Mesothelial cell of epicardium (in vitro differentiated cells): ENCODE measurements around the gene ELK4. TPM values are rescaled to one million over a fixed set of nuclear protein-coding genes. Genes with fewer than 3 reads are reported as not detected.

Source experiments
- DNase-seq, 2 experiments: peaks; one replicate each; pipeline ENCODE4 v3.0.0; 2021; ENCODE audit warnings: low spot score in 2 of 2; ENCODE audit not compliant: unreplicated experiment in 2 of 2
- H3K27ac Mint-ChIP-seq: 2 replicates; pipeline ENCODE4 v1.8.0; 2021; ENCODE audit warnings: mixed read lengths
- H3K27me3 Mint-ChIP-seq: 2 replicates; pipeline ENCODE4 v1.8.0; 2021; ENCODE audit warnings: low read depth, mixed read lengths
- H3K36me3 Mint-ChIP-seq: 2 replicates; pipeline ENCODE4 v1.8.0; 2021; ENCODE audit warnings: mixed read lengths
- H3K4me1 Mint-ChIP-seq: 2 replicates; pipeline ENCODE4 v1.8.0; 2021; ENCODE audit warnings: mixed read lengths
- H3K4me3 Mint-ChIP-seq: 2 replicates; pipeline ENCODE4 v1.8.0; 2021; ENCODE audit warnings: mild to moderate bottlenecking, moderate library complexity, mixed read lengths
- H3K9me3 Mint-ChIP-seq: 2 replicates; pipeline ENCODE4 v1.8.0; 2021; ENCODE audit warnings: mixed read lengths
- total RNA-seq: library from RNA; stranded (reverse); gene quantifications from 3 replicates; pipeline ENCODE4 v1.2.1, GENCODE V29; 2021
- TF ChIP-seq, protein P1 (sequence below): fragments of 200-600 bp; sonication (generic); IDR thresholded peaks from one replicate; pipeline ENCODE4 v1.5.0; 2021; ENCODE audit warnings: antibody characterized with exemption; ENCODE audit not compliant: unreplicated experiment

ELK4 gene, protein sequence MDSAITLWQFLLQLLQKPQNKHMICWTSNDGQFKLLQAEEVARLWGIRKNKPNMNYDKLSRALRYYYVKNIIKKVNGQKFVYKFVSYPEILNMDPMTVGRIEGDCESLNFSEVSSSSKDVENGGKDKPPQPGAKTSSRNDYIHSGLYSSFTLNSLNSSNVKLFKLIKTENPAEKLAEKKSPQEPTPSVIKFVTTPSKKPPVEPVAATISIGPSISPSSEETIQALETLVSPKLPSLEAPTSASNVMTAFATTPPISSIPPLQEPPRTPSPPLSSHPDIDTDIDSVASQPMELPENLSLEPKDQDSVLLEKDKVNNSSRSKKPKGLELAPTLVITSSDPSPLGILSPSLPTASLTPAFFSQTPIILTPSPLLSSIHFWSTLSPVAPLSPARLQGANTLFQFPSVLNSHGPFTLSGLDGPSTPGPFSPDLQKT
- total RNA-seq = 32.2 to 36.8 TPM (median 34.8 TPM) in 3 replicates

DNA sequence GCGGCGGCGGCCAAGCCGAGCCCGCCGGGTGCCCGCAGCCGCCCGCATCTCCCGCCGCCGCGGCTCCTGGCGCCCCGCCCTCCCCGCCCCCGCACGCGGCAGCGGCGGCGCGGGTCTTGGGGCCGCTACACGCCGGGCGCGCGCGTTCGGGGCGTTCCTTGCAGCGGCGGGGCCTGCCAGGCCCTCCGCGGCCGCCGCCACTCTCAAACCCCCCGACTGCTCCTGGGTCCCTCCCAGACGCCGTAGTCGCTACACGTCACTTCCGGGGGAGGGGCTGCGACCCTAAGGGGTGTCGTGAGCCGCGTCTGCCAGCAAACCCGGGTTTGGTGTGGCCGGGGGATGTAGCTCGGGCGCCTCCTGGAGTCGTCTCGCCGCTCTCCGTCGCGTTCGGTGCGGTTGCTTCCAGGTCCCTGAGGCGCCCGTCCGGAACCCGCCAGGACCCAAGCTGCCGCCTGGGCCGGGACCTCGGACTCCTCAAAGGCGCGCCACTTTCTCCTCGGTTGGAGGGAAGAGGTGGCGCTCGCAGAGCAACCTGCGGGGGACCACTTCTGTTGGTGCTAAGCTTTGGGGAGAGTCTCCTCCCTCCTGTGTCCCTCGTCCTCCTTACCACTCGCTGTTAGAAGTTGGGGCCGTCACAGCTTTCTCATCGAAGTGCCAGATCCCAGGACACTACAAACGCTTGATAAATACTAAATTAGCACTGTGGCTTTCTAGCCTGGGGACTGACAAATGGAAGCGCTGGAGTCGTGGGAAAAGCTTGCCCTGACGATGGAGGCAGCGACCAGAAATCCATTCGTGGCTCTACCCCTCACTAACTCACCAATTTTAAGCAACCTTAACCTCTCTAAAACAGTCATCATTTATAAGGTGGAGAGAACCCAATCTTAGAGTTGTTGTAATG lies at the start of gene ELK4:
Gene ELK4, minus strand, starts transcription at position 244 of the 901 bp plus-strand sequence. CDS start 8,129 bp downstream, outside the sequence.
- peak; percentile 97 to 99 for DNase-seq
- Mint-ChIP-seq H3K36me3 (no peaks in the 10 kb centered on the region), H3K27me3 (no peaks in the 10 kb centered on the region), H3K27ac (peak within 1 kb of the TSS; percentile 98), H3K4me3 (peak within 1 kb of the TSS; percentile 88), H3K4me1 (peaks cover 31% of the 10 kb centered on the region), H3K9me3 (no peaks in the 10 kb centered on the region)
- TF ChIP-seq, protein P1, sequence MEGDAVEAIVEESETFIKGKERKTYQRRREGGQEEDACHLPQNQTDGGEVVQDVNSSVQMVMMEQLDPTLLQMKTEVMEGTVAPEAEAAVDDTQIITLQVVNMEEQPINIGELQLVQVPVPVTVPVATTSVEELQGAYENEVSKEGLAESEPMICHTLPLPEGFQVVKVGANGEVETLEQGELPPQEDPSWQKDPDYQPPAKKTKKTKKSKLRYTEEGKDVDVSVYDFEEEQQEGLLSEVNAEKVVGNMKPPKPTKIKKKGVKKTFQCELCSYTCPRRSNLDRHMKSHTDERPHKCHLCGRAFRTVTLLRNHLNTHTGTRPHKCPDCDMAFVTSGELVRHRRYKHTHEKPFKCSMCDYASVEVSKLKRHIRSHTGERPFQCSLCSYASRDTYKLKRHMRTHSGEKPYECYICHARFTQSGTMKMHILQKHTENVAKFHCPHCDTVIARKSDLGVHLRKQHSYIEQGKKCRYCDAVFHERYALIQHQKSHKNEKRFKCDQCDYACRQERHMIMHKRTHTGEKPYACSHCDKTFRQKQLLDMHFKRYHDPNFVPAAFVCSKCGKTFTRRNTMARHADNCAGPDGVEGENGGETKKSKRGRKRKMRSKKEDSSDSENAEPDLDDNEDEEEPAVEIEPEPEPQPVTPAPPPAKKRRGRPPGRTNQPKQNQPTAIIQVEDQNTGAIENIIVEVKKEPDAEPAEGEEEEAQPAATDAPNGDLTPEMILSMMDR = peak; percentile 41

DNA sequence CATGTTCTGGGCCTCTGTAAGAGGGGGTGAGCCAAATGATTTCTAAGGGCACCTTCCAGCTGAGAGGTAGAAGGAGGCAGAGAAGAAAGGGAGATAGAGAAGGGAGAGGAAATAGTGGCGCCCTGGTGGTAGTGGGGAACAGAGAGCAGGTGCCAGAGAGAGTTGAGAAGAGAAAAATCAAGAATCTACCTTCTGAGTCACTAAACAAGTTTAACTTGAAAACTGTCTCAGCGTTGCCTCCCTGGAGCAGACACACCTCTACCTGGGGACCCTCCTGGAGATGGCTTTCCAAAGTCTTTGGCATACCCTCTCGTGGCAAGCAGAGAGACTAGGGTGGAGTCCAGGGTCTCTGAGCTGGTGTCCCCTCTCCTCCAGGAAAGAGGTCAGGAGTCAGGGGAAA lies 49.6 kb upstream of the ELK4 start:
- no peaks in the 10 kb centered on the region for H3K9me3 Mint-ChIP-seq
- TF ChIP-seq, protein P1 = no peak
- H3K27ac Mint-ChIP-seq = no peak overlapping the region
- no peaks in the 10 kb centered on the region for H3K27me3 Mint-ChIP-seq
- H3K4me1 Mint-ChIP-seq = peaks cover 26% of the 10 kb centered on the region
- no peaks in the 10 kb centered on the region for H3K36me3 Mint-ChIP-seq
- no peak for DNase-seq
- peak overlapping the region; percentile 65 for H3K4me3 Mint-ChIP-seq

DNA sequence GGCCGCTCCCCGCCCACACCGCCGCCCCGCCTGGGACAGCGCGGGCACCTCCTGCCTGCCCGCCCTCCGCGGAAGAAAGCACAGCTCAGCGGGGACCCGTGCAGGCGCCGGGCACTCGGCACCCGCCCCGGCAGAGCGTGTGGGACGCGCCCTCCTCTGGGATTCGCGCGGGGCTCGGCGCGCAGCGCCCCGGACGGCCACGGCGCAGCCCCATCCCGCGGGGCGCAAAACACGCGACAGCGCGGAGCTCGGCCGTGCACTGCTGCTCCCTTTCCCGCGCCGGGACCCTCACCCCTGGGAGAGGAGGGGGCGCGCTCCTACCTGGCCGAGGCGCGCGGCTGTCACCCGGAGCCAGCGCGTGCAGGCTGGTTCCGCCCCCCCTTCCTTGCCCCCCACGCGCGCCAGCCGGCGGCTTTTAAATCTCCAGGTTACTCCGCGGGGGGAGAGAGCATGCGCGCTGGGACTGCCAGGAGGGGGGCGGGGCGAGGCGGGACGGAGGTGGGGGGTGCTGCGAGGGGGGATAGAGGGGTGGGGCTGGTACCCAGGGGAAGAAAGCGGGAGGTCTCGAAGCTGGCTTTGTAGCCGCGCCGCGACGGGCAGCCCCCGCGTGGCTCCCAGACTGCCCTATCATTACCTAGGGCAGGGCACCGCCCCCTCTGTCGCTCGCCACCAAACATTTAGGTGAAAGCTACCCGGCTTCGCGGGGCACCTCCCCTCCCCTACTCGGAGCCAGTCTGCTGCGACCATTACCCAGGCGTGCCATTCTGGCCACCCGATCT lies 48.5 kb upstream of the ELK4 start, which contains the start of gene SLC45A3:
Gene SLC45A3, minus strand, starts transcription at position 437 of the 779 bp plus-strand sequence. CDS start 15,853 bp downstream, outside the sequence.
- Mint-ChIP-seq H3K27me3 (no peaks in the 10 kb centered on the region), H3K4me3 (peak within 1 kb of the TSS; percentile 74), H3K4me1 (peaks cover 26% of the 10 kb centered on the region), H3K27ac (peak within 1 kb of the TSS; percentile 68), H3K36me3 (no peaks in the 10 kb centered on the region), H3K9me3 (no peaks in the 10 kb centered on the region)
- TF ChIP-seq, protein P1 = no peak
- peak in 1 of 2 experiments; percentile 56 for DNase-seq

DNA sequence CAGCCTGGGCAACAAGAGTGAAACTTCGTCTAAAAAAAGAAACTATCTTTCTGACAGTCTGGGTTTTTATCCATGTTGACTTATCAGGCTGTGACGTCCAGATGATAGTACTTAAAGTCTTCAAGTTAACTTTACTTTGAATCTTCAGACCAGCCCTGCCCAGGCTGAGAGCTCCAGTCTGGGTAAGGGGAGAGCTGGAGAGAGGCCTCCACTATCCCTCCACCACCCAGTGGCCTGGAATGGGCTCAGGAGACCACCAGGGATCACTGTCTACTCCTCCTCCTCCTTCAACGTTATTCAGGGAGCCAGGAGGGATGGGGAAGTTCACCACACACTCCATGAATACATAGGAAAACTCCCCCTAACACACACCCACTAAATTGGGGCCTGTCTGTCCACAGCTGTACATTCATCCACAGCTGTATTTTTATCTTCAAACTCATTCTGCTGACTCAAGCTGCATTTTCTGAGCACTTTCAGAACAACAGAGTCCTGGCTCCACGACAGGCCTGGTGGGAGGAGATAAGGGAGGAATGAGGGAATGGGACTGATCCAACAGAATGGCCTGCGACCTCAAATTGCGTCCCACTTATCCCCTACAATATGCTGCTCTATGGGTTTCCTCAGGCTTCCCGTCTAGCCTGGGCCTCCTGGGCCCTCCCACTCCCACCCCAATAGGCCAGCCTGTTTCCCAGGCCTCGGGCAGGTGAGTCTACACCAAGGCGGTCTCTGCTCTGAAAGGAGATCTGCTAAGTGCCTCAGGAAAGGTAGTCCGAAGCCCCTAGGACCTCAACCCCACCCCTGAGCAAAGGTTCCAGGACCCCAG lies 46.7 kb upstream of the ELK4 start:
- H3K27ac Mint-ChIP-seq = peak overlapping the region; percentile 68
- H3K9me3 Mint-ChIP-seq = no peaks in the 10 kb centered on the region
- no peak for DNase-seq
- H3K4me1 Mint-ChIP-seq = peaks cover 26% of the 10 kb centered on the region
- H3K4me3 Mint-ChIP-seq = peak overlapping the region; percentile 74
- TF ChIP-seq, protein P1 = no peak
- no peaks in the 10 kb centered on the region for H3K27me3 Mint-ChIP-seq
- no peaks in the 10 kb centered on the region for H3K36me3 Mint-ChIP-seq
